Cardiac septum (tissue), 1 donor: ENCODE measurements around the gene FBXL16. TPM values are rescaled to one million over a fixed set of nuclear protein-coding genes. Genes with fewer than 3 reads are reported as not detected.

ENCODE experiments used
- DNase-seq: peaks from one replicate; pipeline ENCODE4 v3.0.0-alpha.2; 2020; ENCODE audit warnings: low spot score
- intact Hi-C: fragments of 100-400 bp; cut with DNase I; formaldehyde crosslinking; loops from one replicate; pipeline ENCODE4 v1.14.0; 2022
- total RNA-seq: library from RNA; stranded (reverse); fragmentation: NEBNext Ultra II Directional; extraction: Animal tissue kit (Norgen Biotek cat#: 25700); gene quantifications from one replicate; pipeline ENCODE4 v1.2.1, GENCODE V29; 2021
- donor health status: DM: no; HTN: no; CAD: no.

Gene FBXL16
- total RNA-seq, 1 donor from 2014 or later, result 1.5 TPM

DNA sequence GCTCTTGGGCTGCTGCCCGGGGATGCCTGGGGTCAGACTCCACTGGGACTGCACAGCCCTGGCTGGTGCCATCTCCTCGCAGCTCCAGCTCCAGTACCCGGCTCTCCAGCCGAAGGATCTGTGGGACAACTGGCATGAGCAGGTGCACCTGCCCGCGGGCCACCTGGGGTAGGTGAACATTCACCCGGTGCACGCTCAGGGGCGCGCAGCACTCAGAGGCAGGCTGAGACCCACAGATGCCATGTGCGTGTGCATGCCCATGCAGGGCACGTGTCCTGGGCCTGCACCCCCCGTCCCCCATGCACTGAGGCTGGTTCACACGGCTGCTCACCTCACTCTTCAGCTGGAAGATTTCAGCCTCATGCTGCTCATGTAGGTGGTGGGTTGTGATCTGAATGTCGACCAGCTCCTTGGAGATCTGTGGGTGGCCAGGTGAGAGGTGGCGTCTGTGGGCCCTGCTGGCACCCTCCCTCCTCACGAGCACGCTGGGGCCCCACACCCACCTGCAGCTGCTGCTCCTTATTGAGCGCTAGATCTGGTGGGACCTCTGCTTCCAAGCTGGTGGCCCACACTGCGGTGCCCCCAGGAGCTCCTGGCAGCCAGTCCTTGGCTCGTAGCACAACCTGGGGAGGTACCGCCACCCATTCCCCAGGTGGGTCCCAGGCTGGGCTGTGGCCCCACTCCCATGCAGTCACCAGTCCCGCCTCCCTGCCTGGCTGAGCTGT is 20.0 kb upstream of the FBXL16 start:
- intact Hi-C loops, result no loop called here
- DNase-seq, result no peak

DNA sequence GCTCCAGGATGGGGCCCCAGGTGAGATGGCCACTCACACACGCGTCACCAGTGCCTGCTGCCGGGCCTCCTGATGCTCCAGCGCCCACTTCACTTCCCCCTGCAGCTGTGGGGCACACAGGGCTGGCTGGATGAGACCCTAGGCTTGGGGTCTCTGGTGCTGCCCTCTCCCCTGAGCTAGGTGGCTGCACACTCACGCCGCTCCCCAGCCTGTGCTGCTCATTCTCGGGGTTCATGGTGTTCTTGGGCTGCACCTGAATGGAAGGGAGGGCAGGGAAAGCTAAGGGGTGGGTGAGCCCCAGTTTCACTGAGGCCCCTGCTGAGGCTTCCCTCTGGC is 19.4 kb upstream of the FBXL16 start:
- intact Hi-C loops, result no loop called here
- DNase-seq, result no peak

DNA sequence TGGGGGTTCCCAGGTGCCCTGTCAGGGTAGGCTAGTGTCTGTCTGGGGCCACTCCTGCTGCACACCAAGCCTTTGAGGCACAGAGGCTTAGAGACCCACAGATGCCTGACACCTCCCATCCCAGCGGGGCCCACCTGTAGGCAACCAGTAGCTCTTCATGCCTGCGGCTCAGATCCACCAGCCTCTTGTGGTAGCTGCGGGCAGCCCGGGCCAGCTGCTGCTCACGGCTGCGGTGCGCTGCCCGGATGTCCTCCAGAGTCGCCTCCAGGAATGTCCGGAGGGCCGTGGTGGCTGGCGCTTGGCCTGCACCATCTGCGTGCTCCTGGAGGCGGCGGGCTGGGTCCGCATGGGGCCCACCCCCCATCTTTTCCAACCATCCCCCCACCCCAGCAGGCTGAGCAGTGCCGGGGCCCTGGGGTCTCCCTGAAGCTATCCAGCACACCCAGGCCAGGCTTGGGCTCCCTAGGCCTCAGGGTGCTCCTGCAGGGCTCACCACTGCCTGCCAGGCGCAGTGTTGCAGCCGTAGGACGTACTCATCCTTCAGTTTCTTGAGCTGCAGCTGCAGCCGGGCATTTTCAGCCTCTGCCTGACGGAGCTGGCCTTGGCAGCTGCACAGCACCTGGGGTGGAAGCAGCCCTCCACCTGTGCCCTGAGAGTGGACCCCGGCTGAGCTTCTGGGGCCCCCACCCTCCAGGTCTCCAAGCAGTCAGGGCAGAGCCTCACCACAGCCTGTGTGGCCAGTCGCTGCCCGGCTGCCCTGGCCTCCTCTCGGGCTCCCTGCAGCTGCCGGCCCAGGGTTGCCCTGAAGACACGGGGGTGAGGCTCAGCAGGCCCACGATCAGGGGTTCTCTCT is 18.8 kb upstream of the FBXL16 start:
- intact Hi-C loops, result no loop called here
- no peak for DNase-seq

DNA sequence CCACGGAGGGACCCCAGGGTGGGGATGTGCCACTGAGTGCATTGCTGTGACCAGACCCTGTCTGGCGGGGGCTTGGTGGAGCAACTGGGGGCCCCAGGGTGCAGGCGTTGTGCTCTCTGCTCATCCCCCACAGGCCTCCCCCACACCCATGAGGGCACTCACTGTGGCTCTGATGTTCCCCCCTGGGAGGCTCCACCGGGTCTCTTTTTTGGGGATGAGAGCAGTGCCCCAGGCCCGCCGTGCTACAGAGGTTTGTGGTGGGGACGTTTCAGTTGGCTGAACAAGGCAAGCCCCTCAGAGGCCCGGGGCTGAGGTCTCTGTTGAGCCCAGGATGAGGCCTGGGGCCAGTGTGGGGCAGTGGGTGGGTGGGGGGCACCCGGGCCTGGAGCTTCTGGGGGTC is 18.1 kb upstream of the FBXL16 start:
- intact Hi-C loops, result no loop called here
- DNase-seq, result no peak

DNA sequence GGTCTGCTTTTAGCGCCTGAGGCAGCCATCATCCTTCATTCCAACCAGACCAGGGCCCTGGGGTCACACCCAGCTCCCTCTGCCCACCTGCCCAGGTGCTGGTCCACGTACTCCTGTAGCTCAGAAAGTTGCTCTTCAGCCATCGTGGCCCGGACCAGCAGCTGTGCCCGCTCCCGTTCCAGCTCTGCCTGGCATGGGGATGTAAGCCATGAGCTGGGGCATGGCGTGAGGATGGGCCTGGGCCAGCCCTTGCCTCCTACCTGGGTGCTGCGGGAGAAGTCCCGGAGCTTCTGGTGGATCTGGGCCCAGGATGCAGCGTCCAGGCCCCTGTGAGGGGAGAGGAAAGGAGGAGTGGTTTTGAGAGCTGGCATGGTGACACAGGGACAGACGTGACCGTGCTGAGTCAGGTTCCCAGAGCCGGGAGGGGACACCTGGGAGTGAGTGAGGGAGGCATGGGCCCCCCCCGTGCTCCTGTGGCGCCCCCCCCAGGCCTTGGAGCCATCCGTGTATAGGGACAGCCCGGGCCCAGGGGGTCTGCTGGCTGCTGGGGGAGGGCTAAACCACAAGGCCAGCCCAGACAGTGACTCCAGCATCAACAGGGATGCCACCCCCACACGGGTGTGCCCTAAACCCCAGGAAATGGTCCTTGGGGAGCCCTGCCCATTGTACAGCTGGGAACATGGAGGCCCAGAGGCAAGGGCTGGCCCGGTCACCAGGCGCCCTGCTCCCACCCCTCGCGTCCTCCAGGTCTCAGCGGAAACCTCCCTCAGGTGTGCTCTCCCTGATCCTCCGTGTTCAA is 17.4 kb upstream of the FBXL16 start:
- DNase-seq, result no peak
- intact Hi-C loops, result no loop called here

DNA sequence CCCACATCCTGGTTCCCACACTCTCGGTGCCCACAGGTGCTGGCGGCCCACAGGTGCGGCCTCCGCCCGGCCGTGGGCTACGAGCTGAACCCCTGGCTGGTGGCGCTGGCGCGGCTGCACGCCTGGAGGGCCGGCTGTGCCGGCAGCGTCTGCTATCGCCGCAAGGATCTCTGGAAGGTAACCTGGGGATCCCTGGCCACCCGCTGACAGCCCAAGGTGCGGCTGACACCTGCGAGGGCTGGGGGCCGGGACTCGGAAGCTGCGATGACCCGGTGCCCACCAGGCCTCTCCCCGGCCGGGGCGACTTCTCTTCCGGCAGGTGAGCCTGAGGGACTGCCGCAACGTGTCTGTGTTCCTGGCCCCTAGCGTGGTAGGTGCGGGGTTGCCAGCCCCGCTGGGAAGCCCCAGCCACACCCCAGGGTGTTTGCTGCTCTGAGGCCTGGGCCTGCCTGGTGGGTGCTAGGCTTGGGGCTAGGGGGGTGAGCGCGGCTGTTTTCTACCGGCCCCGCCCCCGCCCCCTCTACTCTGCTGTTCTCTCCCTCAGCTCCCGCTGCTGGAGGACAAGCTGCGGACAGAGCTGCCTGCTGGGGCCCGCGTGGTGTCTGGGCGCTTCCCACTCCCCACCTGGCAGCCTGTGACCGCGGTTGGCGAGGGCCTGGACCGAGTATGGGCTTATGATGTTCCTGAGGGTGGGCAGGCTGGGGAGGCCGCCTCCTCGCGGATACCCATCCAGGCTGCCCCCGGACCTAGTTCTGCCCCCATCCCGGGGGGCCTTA is 16.4 kb upstream of the FBXL16 start:
- intact Hi-C loops, result loop anchor here (2.0 kb wide), 1 partner anchor 19 kb away; the partner anchor contains the start of gene CIAO3
- no peak for DNase-seq

DNA sequence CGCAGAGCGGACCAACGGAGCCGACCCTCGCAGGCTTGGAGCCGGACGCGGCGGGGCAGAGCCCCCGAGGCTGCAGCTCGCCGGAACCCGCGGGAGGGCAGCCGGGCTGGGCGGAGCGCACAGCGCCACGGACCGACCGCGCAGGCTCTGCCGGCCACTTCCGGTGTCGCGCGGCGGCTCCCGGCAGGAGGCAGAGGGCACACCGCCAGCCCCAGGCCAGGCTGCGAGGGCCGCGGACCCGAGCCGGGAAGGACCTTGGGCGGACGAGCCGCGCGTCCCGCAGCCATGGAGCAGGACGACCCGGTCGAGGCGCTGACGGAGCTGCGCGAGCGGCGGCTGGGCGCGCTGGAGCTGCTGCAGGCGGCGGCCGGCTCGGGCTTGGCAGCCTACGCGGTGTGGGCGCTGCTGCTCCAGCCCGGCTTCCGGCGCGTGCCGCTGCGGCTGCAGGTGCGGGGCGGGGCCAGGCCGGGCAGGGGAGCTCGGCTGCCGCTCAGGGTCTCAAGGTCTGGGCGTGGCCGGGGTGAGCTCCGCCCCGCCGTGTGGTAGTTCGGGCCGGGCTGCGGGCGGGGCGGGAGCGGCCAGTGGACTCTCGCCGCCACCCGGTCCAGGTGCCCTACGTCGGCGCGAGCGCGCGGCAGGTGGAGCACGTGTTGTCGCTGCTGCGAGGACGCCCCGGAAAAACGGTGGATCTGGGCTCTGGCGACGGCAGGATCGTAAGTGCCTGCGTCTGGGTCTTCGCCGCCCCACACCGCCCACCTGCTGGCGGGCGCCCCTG is 15.6 kb upstream of the FBXL16 start, which contains the start of gene ANTKMT:
TSS of gene ANTKMT (plus strand) at position 157 of the 775 bp plus-strand sequence. CDS start at position 286, 129 bp downstream.
- intact Hi-C loops, result loop anchor here (2.0 kb wide), 1 partner anchor 20 kb away; the partner anchor contains the start of gene CIAO3
- peak; percentile 85 for DNase-seq

DNA sequence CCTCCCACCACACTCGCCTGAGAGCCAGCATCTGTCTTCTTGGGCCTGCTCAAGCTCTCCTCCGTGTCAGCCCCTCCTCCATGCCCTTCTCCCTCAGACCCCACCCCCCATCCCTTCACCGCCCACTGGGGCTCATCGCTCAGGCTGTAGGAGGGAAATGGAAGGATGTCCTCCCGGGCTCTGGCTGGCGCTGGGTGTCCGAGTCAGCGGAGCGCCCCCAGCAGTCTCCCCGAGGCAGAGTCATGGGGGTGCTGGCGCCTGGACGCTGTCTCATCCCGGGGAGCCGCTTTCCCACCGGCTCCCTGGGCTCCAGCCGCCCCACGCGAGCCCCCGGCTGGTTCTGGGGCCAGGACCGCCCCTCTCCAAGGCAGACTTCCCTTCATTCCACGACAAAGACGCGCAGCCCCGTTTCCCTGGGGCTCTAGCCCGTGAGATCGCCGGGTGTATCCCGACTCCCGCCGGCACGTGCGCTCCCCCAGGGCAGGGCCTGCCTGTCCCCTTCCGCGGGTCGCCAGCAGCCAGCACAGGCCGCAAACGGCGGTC is 14.9 kb upstream of the FBXL16 start:
- intact Hi-C loops, result loop anchor here (2.0 kb wide), 1 partner anchor 20 kb away; the partner anchor contains the start of gene CIAO3

DNA sequence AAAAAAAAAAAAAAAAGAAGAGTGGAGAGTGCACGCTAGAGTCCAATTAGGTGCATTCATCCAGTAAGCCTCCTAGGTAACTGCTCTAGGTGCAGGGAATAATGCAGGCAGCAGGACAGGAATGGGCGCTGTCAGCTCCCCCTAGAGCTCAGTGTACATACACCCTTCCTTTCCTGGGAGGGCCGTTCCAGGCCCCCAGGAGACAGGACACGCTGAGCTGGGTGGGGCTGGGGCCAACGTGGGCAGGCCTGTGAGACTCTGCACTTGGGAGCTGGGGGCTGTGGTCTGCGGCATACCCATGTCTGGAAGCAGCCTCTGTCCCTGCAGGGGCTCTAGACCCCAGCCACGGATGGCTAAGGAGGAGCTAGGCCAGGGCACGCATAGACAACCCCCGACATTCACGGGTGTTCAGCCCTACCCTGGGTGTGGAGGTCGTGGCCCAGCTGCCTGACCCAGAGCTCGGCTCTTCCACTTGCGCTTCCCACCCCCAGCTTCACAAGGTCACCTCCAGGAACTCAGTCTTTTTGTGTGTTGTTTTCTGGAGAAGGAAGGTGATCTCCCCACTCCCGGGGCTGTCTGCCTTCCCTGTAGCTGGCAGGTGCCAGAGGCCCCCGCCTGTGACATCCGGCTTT is 14.3 kb upstream of the FBXL16 start:
- intact Hi-C loops, result loop anchor here (2.0 kb wide), 1 partner anchor 21 kb away; the partner anchor contains the start of gene CIAO3
- DNase-seq, result no peak

More for the DNA sequence above, 14.9 kb upstream of the FBXL16 start:
- DNase-seq, result no peak

DNA sequence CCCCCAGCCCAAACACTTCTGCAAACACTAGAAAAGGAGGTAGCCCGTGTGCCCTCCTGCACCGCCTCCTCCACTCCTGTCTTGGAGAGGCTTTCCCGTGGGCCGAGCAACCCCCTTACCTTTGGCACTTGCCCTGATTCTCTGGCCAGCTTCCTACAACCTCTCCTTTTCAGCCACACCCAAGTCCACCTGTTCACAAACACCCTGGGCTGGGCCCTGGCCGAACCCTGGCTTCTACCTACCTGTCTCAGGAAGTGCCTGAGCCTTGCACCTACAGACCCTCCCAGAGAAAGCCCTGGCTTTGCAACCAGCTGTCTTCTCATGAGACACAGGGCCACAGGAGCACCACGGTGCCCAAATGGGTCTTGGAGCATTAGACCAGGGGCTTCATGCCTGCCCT is 13.3 kb upstream of the FBXL16 start:
- no peak for DNase-seq
- intact Hi-C loops, result no loop called here

DNA sequence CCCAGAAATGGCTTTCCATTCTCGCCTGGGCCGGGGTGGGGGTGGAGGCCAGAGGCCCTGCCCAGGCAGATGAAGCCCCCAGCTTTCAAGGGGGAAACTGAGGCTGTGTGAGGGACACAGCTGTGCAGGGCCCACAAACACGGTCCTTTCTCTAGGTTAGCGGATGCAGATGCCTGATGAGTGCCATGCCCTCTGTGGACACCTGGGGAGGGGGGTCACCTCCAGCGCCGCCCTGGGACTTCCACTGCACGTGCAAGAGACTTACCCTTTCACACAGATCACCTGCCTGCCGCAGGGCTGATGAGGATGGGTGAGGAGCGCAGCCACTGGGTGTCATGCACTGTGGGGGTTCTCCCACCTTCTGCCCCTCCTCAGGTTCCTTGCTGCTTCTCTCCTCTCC is 12.8 kb upstream of the FBXL16 start:
- intact Hi-C loops, result no loop called here
- DNase-seq, result no peak

DNA sequence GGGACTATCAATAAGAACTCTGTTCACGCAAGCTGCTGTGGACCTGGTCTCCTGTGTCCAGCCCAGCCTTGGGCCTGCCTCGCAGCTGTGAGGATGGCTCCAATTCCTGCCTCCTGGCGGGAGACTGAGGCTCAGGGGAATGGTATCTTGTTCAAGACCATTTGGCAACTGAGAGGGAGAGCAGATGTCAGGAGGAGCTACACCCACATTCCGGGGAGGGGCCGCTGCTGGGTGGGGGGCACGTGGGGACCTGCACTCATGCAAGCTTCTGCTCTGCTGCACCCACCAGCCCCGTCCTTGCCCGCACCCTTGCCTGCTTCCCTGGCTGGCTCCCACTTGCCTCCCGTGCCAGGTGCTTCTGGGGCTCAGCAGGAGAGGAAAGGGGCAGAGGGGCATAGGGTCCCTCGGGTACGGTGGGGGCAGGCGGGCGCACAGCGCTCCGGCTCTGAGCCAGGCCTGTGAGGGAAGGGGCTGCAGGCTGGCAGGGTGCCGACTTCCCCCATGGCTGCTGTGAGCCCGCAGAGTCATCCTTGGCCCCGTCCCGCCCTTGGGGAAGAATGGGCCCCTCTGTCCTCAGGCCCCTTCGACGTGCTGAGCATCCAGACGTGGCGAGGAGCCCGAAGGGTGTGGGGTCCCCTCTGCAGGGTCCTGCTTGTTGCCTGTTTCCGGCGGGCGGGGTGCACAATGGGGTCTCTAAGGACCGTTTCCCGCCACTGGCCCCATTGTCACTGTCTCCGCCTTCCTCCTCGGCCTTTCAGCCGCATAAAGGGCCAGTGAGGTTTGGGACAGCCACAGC is 12.0 kb upstream of the FBXL16 start:
- intact Hi-C loops, result no loop called here
- DNase-seq, result no peak

DNA sequence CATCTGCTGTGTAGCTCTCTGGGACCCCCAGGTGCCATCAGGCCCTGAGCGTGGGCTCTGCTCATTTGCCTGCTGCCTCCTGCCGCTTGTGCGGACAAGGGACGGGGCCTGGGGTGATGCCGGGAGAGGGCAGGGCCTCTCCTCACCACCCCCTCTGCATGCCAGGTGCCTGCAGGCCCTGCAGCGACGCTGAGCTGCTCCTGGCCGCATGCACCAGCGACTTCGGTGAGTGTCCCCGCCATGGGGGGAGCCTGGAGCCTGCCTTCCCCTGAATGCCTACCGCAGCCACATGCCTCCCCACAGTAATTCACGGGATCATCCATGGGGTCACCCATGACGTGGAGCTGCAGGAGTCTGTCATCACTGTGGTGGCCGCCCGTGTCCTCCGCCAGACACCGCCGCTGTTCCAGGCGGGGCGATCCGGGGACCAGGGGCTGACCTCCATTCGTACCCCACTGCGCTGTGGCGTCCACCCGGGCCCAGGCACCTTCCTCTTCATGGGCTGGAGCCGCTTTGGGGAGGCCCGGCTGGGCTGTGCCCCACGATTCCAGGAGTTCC is 11.2 kb upstream of the FBXL16 start:
- no peak for DNase-seq
- intact Hi-C loops, result no loop called here

DNA sequence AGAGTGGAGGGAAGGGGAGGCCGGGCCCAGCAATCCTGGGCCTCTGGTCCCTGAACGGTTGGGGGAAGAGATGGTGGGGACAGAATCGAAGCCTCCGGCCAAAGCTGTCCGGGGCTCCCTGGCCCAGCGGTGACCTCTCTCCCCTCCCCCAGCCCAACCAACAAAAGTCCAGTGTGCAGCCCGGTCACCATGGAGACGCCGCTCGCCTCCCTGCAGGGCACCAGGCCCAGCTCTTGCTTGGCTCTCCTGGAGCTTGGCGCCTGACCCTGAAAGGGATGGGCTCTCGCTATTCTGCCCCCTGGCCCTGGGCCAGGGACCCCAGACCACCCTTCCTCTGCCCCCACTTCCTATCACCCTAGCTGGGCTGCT is 10.6 kb upstream of the FBXL16 start:
- intact Hi-C loops, result no loop called here
- no peak for DNase-seq

DNA sequence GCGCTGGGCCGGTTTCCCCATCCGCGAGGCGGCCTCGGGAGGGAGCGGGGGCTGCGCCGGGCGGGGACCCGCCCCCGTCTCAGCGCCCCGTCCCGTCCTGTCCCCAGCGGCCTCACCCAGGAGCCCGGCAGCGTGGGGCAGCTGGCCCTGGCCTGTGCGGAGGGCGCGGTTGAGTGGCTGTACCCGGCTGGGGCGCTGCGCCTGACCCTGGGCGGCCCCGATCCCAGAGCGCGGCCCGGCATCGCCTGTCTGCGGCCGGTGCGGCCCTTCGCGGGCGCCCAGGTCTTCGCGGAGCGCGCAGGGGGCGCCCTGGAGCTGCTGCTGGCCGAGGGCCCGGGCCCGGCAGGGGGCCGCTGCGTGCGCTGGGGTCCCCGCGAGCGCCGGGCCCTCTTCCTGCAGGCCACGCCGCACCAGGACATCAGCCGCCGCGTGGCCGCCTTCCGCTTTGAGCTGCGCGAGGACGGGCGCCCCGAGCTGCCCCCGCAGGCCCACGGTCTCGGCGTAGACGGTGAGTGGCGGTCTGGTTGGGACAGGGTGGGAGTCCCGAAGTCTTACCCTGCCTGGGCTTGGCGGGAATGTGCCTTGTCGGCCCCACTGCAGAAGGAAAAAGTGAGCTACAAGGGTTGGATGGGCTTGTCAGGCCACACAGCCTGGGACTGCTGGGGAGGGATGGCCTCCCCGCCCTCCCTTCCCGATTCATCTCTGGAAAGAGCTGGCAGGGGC is 10.0 kb upstream of the FBXL16 start:
- intact Hi-C loops, result no loop called here
- DNase-seq, result no peak
